Measurements from ENCODE around the gene BPIFB4. TPM values are rescaled to one million over a fixed set of nuclear protein-coding genes. Genes with fewer than 3 reads are reported as not detected.

Gene BPIFB4
- total RNA-seq, 1 experiment from 2014 or later, result not detected

DNA sequence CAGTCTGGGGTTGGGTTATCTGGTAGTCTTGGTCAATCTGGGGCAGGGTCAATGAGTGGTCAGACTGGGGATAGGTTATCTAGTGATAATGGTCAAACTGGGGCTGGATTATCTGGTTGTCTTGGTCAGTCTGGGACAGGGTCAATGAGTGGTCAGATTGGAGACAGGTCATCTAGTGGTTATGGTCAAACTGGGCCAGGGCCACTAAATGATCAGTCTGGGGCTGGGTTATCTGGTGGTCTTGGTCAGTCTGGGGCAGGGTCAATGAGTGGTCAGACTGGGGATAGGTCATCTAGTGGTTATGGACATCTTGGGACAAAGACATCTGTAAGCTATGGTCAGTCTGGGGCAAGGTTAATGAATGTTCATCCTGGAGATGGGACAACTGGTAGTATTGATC, 60.0 kb downstream of the BPIFB4 start:
- intact Hi-C loops (cut with micrococcal nuclease; ENCODE audit: unreplicated experiment) (no loop called here), in situ Hi-C loops (cut with HindIII; ENCODE audit: low pct_unique_long_range_greater_than_20kb, low sequenced_read_pairs) (no loop called here)
- BruUV-seq (replicated peaks), result no TSS peak
- ATAC-seq (no peak), DNase-seq (ENCODE audit: low read depth, low spot score) (no peak)
- H3K4me3 ChIP-seq (ENCODE audit: low read depth in 2 of 2, low read length in 2 of 2), result no peak overlapping the region
- CTCF ChIA-PET, result no interaction called here
- POLR2A ChIA-PET, result no interaction called here
- peaks cover 3% of the 10 kb centered on the region; the same call in 1 of the 2 replicates for H3K27me3 ChIP-seq (ENCODE audit: control insufficient read depth, insufficient read depth, low read length)
- H3K4me1 ChIP-seq (ENCODE audit: control insufficient read depth, insufficient read depth, low read length), result no peaks in the 10 kb centered on the region
- no peaks in the 10 kb centered on the region for H3K9me3 ChIP-seq (ENCODE audit: control insufficient read depth, insufficient read depth, low read depth, low read length)
- TF ChIP-seq, protein P1, sequence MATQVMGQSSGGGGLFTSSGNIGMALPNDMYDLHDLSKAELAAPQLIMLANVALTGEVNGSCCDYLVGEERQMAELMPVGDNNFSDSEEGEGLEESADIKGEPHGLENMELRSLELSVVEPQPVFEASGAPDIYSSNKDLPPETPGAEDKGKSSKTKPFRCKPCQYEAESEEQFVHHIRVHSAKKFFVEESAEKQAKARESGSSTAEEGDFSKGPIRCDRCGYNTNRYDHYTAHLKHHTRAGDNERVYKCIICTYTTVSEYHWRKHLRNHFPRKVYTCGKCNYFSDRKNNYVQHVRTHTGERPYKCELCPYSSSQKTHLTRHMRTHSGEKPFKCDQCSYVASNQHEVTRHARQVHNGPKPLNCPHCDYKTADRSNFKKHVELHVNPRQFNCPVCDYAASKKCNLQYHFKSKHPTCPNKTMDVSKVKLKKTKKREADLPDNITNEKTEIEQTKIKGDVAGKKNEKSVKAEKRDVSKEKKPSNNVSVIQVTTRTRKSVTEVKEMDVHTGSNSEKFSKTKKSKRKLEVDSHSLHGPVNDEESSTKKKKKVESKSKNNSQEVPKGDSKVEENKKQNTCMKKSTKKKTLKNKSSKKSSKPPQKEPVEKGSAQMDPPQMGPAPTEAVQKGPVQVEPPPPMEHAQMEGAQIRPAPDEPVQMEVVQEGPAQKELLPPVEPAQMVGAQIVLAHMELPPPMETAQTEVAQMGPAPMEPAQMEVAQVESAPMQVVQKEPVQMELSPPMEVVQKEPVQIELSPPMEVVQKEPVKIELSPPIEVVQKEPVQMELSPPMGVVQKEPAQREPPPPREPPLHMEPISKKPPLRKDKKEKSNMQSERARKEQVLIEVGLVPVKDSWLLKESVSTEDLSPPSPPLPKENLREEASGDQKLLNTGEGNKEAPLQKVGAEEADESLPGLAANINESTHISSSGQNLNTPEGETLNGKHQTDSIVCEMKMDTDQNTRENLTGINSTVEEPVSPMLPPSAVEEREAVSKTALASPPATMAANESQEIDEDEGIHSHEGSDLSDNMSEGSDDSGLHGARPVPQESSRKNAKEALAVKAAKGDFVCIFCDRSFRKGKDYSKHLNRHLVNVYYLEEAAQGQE (IDR thresholded peaks at IDR 0.05; ENCODE audit: insufficient read depth in 1 of 2, low read depth in 2 of 2, low read length in 1 of 2), result no peak
- TF ChIP-seq, protein P2, sequence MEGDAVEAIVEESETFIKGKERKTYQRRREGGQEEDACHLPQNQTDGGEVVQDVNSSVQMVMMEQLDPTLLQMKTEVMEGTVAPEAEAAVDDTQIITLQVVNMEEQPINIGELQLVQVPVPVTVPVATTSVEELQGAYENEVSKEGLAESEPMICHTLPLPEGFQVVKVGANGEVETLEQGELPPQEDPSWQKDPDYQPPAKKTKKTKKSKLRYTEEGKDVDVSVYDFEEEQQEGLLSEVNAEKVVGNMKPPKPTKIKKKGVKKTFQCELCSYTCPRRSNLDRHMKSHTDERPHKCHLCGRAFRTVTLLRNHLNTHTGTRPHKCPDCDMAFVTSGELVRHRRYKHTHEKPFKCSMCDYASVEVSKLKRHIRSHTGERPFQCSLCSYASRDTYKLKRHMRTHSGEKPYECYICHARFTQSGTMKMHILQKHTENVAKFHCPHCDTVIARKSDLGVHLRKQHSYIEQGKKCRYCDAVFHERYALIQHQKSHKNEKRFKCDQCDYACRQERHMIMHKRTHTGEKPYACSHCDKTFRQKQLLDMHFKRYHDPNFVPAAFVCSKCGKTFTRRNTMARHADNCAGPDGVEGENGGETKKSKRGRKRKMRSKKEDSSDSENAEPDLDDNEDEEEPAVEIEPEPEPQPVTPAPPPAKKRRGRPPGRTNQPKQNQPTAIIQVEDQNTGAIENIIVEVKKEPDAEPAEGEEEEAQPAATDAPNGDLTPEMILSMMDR (IDR thresholded peaks at IDR 0.05), result no peak
- no peak for TF ChIP-seq POLR2AphosphoS5 (IDR thresholded peaks at IDR 0.05; ENCODE audit: low read depth, low read length)
- TF ChIP-seq TCF7L2 (IDR thresholded peaks at IDR 0.05; ENCODE audit: low read depth, low read length), result no peak
- no peak for TF ChIP-seq SIN3A (IDR thresholded peaks at IDR 0.05; ENCODE audit: borderline replicate concordance, insufficient read depth, low read depth, low read length)
- H3K27ac ChIP-seq (ENCODE audit: low read length), result no peak overlapping the region
- H3K36me3 ChIP-seq (ENCODE audit: control insufficient read depth, insufficient read depth, low read length), result no peaks in the 10 kb centered on the region

DNA sequence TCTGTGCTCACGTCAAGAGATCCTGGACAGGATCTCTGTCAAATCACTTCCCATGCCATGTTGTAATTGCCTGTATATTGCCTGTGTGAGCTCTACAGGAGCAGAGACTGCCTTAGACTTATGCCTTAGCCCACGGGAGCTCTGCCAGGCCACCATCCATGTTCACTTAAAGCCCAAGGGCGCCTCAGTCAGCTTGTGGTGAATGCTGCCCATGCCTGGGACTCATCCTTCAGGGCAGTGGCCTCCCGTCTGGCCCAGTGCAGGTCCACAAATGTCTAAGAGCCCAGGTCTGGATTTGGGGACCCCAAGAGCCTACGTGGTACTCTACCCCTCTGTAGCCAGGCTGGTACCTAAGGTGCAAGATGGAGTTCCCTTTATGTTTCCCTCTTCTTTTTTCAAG, 66.1 kb downstream of the BPIFB4 start:
- ChIA-PET POLR2A (no interaction called here), CTCF (no interaction called here)
- in situ Hi-C loops (cut with HindIII; ENCODE audit: low pct_unique_long_range_greater_than_20kb, low sequenced_read_pairs) (no loop called here), intact Hi-C loops (cut with micrococcal nuclease; ENCODE audit: unreplicated experiment) (no loop called here)
- Histone ChIP-seq H3K27ac (ENCODE audit: low read length) (no peak overlapping the region), H3K27me3 (ENCODE audit: control insufficient read depth, insufficient read depth, low read length) (peaks cover 11% of the 10 kb centered on the region; the same call in 1 of the 2 replicates), H3K4me3 (ENCODE audit: low read depth in 2 of 2, low read length in 2 of 2) (no peak overlapping the region), H3K36me3 (ENCODE audit: control insufficient read depth, insufficient read depth, low read length) (no peaks in the 10 kb centered on the region), H3K4me1 (ENCODE audit: control insufficient read depth, insufficient read depth, low read length) (no peaks in the 10 kb centered on the region), H3K9me3 (ENCODE audit: control insufficient read depth, insufficient read depth, low read depth, low read length) (no peaks in the 10 kb centered on the region)
- no peak for DNase-seq (ENCODE audit: low read depth, low spot score)
- BruUV-seq (replicated peaks), result no TSS peak
- ATAC-seq, result no peak
- no peak for TF ChIP-seq POLR2AphosphoS5 (IDR thresholded peaks at IDR 0.05; ENCODE audit: low read depth, low read length)
- TF ChIP-seq SIN3A (IDR thresholded peaks at IDR 0.05; ENCODE audit: borderline replicate concordance, insufficient read depth, low read depth, low read length), result no peak

GRCh38 chr20:33147299-33147698, 67.9 kb downstream of the BPIFB4 start:
- in situ Hi-C loops (cut with HindIII; ENCODE audit: low pct_unique_long_range_greater_than_20kb, low sequenced_read_pairs), result no loop called here
- TF ChIP-seq TCF7L2 (IDR thresholded peaks at IDR 0.05; ENCODE audit: low read depth, low read length) (no peak), SIN3A (IDR thresholded peaks at IDR 0.05; ENCODE audit: borderline replicate concordance, insufficient read depth, low read depth, low read length) (no peak), POLR2AphosphoS5 (IDR thresholded peaks at IDR 0.05; ENCODE audit: low read depth, low read length) (no peak)
- TF ChIP-seq, protein P1 (IDR thresholded peaks at IDR 0.05; ENCODE audit: insufficient read depth in 1 of 2, low read depth in 2 of 2, low read length in 1 of 2), result no peak
- TF ChIP-seq, protein P2 (IDR thresholded peaks at IDR 0.05), result no peak
- intact Hi-C loops (cut with micrococcal nuclease; ENCODE audit: unreplicated experiment), result no loop called here
- H3K27ac ChIP-seq (ENCODE audit: low read length), result no peak overlapping the region
- CTCF ChIA-PET, result no interaction called here
- H3K9me3 ChIP-seq (ENCODE audit: control insufficient read depth, insufficient read depth, low read depth, low read length), result no peaks in the 10 kb centered on the region
- no peaks in the 10 kb centered on the region for H3K36me3 ChIP-seq (ENCODE audit: control insufficient read depth, insufficient read depth, low read length)
- peaks cover 20% of the 10 kb centered on the region for H3K27me3 ChIP-seq (ENCODE audit: control insufficient read depth, insufficient read depth, low read length)
- H3K4me1 ChIP-seq (ENCODE audit: control insufficient read depth, insufficient read depth, low read length), result no peaks in the 10 kb centered on the region
- POLR2A ChIA-PET, result no interaction called here
- DNase-seq (ENCODE audit: low read depth, low spot score) (no peak), ATAC-seq (no peak)
- BruUV-seq (replicated peaks), result no TSS peak
- H3K4me3 ChIP-seq (ENCODE audit: low read depth in 2 of 2, low read length in 2 of 2), result no peak overlapping the region
